Calu3 (cell line): ENCODE measurements around the gene LRRC58. TPM values are rescaled to one million over a fixed set of nuclear protein-coding genes. Genes with fewer than 3 reads are reported as not detected.

ENCODE experiments used
- BruUV-seq: library from RNA; stranded (reverse); fragments of 400-500 nt; replicated peaks from 2 replicates; lab custom pipeline; 2021; lab: Mats Ljungman, UMichigan
- CTCF ChIA-PET: fragments of 300-600 bp; sonication (Branson Sonifier 250); formaldehyde crosslinking; loops from one replicate; lab custom pipeline; 2022; ENCODE audit warnings: antibody characterized with exemption; lab: Charles Lee
- DNase-seq: peaks from one replicate; pipeline ENCODE4 v3.0.0; 2022
- H3K27ac Mint-ChIP-seq: one replicate; pipeline ENCODE4 v1.8.0; 2022; ENCODE audit warnings: mixed read lengths; ENCODE audit not compliant: unreplicated experiment
- H3K27me3 Mint-ChIP-seq: one replicate; pipeline ENCODE4 v1.8.0; 2022; ENCODE audit warnings: mixed read lengths; ENCODE audit not compliant: unreplicated experiment
- H3K36me3 Mint-ChIP-seq: one replicate; pipeline ENCODE4 v1.8.0; 2022; ENCODE audit warnings: mild to moderate bottlenecking, moderate library complexity, mixed read lengths; ENCODE audit not compliant: insufficient read depth, unreplicated experiment
- H3K4me1 Mint-ChIP-seq: one replicate; pipeline ENCODE4 v1.8.0; 2022; ENCODE audit warnings: mild to moderate bottlenecking, low read depth, mixed read lengths; ENCODE audit not compliant: unreplicated experiment
- H3K4me3 Mint-ChIP-seq: one replicate; pipeline ENCODE4 v1.8.0; 2022; ENCODE audit warnings: mild to moderate bottlenecking, low read depth, moderate library complexity, mixed read lengths; ENCODE audit not compliant: unreplicated experiment
- H3K9me3 Mint-ChIP-seq: one replicate; pipeline ENCODE4 v1.8.0; 2022; ENCODE audit warnings: low read depth, mixed read lengths; ENCODE audit not compliant: unreplicated experiment
- CTCF ChIP-seq: fragments of 200-600 bp; IDR thresholded peaks from one replicate; pipeline ENCODE4 v1.8.0; 2022; ENCODE audit warnings: antibody characterized with exemption; ENCODE audit not compliant: unreplicated experiment
- intact Hi-C: fragments of 100-400 bp; cut with micrococcal nuclease; formaldehyde crosslinking; loops from one replicate; pipeline ENCODE4 v1.10.0; 2022; ENCODE audit not compliant: unreplicated experiment
- total RNA-seq: library from RNA; stranded (reverse); gene quantifications from 2 replicates; pipeline ENCODE4 v1.2.3, GENCODE V29; 2022

LRRC58 gene
- total RNA-seq, 1 experiment from 2014 or later, result 20.8 TPM

GRCh38 chr3:120369037-120369467 is 19.9 kb upstream of the LRRC58 start:
- Mint-ChIP-seq H3K36me3 (no peaks in the 10 kb centered on the region), H3K4me3 (no peak overlapping the region), H3K27ac (no peak overlapping the region), H3K4me1 (peaks cover 20% of the 10 kb centered on the region), H3K27me3 (no peaks in the 10 kb centered on the region), H3K9me3 (no peaks in the 10 kb centered on the region)
- CTCF ChIA-PET, result interaction anchor here (1.5 to 1.8 kb wide), 2 partner anchors 21 to 48 kb away, joined by 5 to 6 read pairs; no protein-coding TSS in a partner anchor
- intact Hi-C loops, result loop anchor here (2.0 kb wide), 1 partner anchor 18 kb away; no protein-coding TSS in a partner anchor
- peak; percentile 65 for DNase-seq
- no peak for TF ChIP-seq CTCF
- no TSS peak for BruUV-seq

GRCh38 chr3:120368172-120368571 is 19.0 kb upstream of the LRRC58 start:
- DNase-seq, result no peak
- Mint-ChIP-seq H3K4me3 (no peak overlapping the region), H3K36me3 (no peaks in the 10 kb centered on the region), H3K9me3 (no peaks in the 10 kb centered on the region), H3K27me3 (no peaks in the 10 kb centered on the region), H3K4me1 (peaks cover 21% of the 10 kb centered on the region), H3K27ac (no peak overlapping the region)
- CTCF ChIA-PET, result interaction anchor here (1.5 to 1.8 kb wide), 2 partner anchors 20 to 49 kb away, joined by 5 to 6 read pairs; no protein-coding TSS in a partner anchor
- BruUV-seq, result no TSS peak
- TF ChIP-seq CTCF, result no peak
- intact Hi-C loops, result loop anchor here (2.0 kb wide), 1 partner anchor 17 kb away; no protein-coding TSS in a partner anchor

GRCh38 chr3:120364821-120365220 is 15.7 kb upstream of the LRRC58 start:
- Mint-ChIP-seq H3K9me3 (no peaks in the 10 kb centered on the region), H3K27ac (no peak overlapping the region), H3K4me3 (no peak overlapping the region), H3K27me3 (no peaks in the 10 kb centered on the region), H3K4me1 (peaks cover 21% of the 10 kb centered on the region), H3K36me3 (no peaks in the 10 kb centered on the region)
- intact Hi-C loops, result no loop called here
- CTCF ChIA-PET, result interaction anchor here (1.3 to 1.5 kb wide), 2 partner anchors 10 to 11 kb away, joined by 3 to 5 read pairs; no protein-coding TSS in a partner anchor
- BruUV-seq, result no TSS peak
- no peak for TF ChIP-seq CTCF
- DNase-seq, result no peak

GRCh38 chr3:120364101-120364500 is 14.9 kb upstream of the LRRC58 start:
- TF ChIP-seq CTCF, result no peak
- peaks cover 21% of the 10 kb centered on the region for H3K4me1 Mint-ChIP-seq
- no peak overlapping the region for H3K27ac Mint-ChIP-seq
- H3K4me3 Mint-ChIP-seq, result no peak overlapping the region
- CTCF ChIA-PET, result interaction anchor here (0.7 to 1.5 kb wide), 5 partner anchors 9 to 203 kb away, joined by 3 to 7 read pairs (median 5); no protein-coding TSS in a partner anchor
- no peaks in the 10 kb centered on the region for H3K27me3 Mint-ChIP-seq
- no peaks in the 10 kb centered on the region for H3K36me3 Mint-ChIP-seq
- no peak for DNase-seq
- BruUV-seq, result no TSS peak
- H3K9me3 Mint-ChIP-seq, result no peaks in the 10 kb centered on the region
- intact Hi-C loops, result no loop called here
